Right hindlimb (tissue), 1 donor: ENCODE data around the gene TNFRSF13B.
"Not testable (repeated sequence)": the region's sequence is repeated elsewhere in the genome, so short reads cannot be mapped to it uniquely, and the experiment has no call there.

Source experiments
- DNase-seq: peaks from one replicate; pipeline ENCODE4 v3.0.0-alpha.2; 2018

TNFRSF13B gene

GRCh38 chr17:16903070-16903469, 68.8 kb downstream of the TNFRSF13B start:
- DNase-seq, result not testable (repeated sequence)

- no peak for DNase-seq
Observed at GRCh38 chr17:16900288-16900882, 71.5 kb downstream of the TNFRSF13B start.

GRCh38 chr17:16897211-16897896, 74.6 kb downstream of the TNFRSF13B start:
- not testable (repeated sequence) for DNase-seq

GRCh38 chr17:16896235-16896634, 75.7 kb downstream of the TNFRSF13B start:
- DNase-seq, result not testable (repeated sequence)

- not testable (repeated sequence) for DNase-seq
Observed at GRCh38 chr17:16893527-16893926, 78.4 kb downstream of the TNFRSF13B start.

GRCh38 chr17:16892876-16893454, 79.0 kb downstream of the TNFRSF13B start:
- DNase-seq, result not testable (repeated sequence)

- no peak for DNase-seq
Observed at GRCh38 chr17:16889088-16889465, 82.8 kb downstream of the TNFRSF13B start.
